Heart left ventricle (tissue), 13 donors: ENCODE data around the gene MAN1C1.

Experiments used
- CTCF ChIP-seq, 12 donors: fragments of 200-600 bp; sonication (generic) in 4 of 12; IDR thresholded peaks; one replicate each; pipeline versions ENCODE4 v1.5.0 to v1.8.0; 2018 to 2022; ENCODE audit warnings: antibody characterized with exemption in 12 of 12, mild to moderate bottlenecking in 5 of 12
- POLR2A ChIP-seq, 2 donors: fragments of 450-650 bp; IDR thresholded peaks; one replicate each; pipeline ENCODE4 v1.6.1; 2017; ENCODE audit warnings: antibody characterized with exemption in 2 of 2, mild to moderate bottlenecking in 2 of 2, moderate library complexity in 2 of 2
- donor health status: ischemic (EF 13 %, LVEDD 7.1; RV severe dilation, severe dysfunction).
- donor health status: DM: no; HTN: yes; CAD: no.
- donor health status: DM: no; HTN: no; CAD: no.
- donor health status: ischemic (EF 25% LVEDD 6.9; RV normal size, moderate dysfunction).
- donor health status: ischemic (EF 25% LVEDD 5.7; RV mildly dilated, moderate dysfunction).
- donor health status: ischemic (EF 35%, LVEDD 5.7; RV mildly dilated, moderate dysfunction).
- donor health status: nonischemic (EF 11% LVEDD 7.7; RV severe dilation, severe dysfunction).
- donor health status: DM: yes; HTN: yes; CAD: no.
- donor health status: PGD.
- donor health status: ischemic (EF 29% LVEDD 5.4; RV normal size, mild dysfunction).
- donor health status: nonischemic (EF 23%, LVEDD 6.1; RV moderate dilation, normal function).

- TF ChIP-seq CTCF (IDR thresholded peaks at IDR 0.05) (no peak), POLR2A (IDR thresholded peaks at IDR 0.05) (no peak)
Measured at GRCh38 chr1:25816112-25816718, 199.6 kb downstream of the MAN1C1 start.
